ENCODE data around the gene OR10A6.

The OR10A6 gene, protein sequence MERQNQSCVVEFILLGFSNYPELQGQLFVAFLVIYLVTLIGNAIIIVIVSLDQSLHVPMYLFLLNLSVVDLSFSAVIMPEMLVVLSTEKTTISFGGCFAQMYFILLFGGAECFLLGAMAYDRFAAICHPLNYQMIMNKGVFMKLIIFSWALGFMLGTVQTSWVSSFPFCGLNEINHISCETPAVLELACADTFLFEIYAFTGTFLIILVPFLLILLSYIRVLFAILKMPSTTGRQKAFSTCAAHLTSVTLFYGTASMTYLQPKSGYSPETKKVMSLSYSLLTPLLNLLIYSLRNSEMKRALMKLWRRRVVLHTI

DNA sequence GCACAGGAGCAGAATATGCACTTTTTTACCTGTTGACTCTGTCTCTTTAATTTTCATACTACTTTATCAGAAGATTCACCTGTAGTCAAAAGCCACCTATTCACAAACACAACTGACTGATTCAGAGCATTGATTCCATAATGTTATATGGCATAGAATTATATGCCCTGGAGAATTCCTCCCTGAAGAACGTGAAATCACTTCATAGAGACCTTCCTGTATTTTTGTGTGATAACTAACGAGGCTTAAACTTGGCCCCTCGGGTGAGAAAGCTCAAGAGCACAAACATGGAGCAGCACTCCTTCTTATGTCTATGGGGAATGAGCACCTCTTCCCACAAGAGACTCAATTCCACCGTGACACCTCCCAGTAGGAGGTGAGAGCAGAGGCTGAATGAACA lies at the start of gene OR10A6:
Gene OR10A6, minus strand, starts transcription at position 101 of the 400 bp plus-strand sequence. CDS start 2,606 bp downstream, outside the sequence.
- DNase-seq, result no peak

GRCh38 chr11:7977232-7977917 lies 46.3 kb upstream of the OR10A6 start:
- DNase-seq, result no peak

- DNase-seq, result no peak
Observed at GRCh38 chr11:7974668-7975067, 43.6 kb upstream of the OR10A6 start.

- no peak for DNase-seq
Observed at GRCh38 chr11:7973011-7973410, 41.9 kb upstream of the OR10A6 start.

GRCh38 chr11:7971846-7972245 lies 40.8 kb upstream of the OR10A6 start:
- DNase-seq, result no peak

- no peak for DNase-seq
Observed at GRCh38 chr11:7969756-7970646, 38.9 kb upstream of the OR10A6 start.

GRCh38 chr11:7968686-7969085 lies 37.6 kb upstream of the OR10A6 start:
- no peak for DNase-seq

DNA sequence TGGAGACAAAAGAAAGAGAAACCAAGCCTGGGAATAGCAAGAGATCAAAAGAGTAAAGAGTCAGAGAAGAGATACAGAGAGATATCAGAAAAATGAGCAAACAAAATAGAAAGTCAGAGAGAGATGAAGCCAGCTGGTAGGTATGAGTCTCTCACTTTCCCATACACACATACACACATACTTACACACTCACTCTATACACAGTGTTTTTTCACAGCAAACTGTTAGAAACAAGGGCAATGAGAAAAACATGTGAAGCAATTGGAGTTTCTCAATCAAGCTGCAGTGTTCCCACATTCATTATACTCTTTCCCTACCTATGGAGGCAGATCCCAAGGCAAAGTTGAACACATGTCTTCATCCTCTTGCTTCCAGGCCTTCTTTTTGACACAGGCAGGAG lies 36.8 kb upstream of the OR10A6 start:
- no peak for DNase-seq

DNA sequence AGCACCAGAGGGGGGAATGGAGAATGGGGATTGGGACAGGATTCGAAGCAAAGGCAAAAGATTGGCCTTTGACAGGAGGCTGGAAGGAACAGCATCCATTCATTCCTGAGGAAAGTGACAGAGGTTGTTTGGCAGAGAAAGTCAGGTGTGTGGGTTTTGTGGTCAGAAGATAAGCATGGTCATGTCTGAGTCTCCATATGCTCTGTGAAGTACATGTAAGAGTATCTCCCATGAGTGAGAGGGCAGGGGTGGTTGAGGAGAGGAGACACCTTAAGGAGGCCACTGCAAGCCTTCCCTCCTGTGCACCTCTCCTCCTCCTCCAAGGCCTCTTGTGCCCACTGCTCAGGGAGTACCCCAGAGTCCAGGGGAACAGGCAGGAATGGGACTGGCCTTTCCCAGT lies 36.0 kb upstream of the OR10A6 start:
- DNase-seq, result no peak

- DNase-seq, result no peak
Observed at GRCh38 chr11:7965386-7965785, 34.3 kb upstream of the OR10A6 start, which contains the start of gene NLRP10. Gene NLRP10, minus strand, starts transcription at chr11:7965447. Its CDS starts 1,952 bp downstream, at chr11:7963495.

DNA sequence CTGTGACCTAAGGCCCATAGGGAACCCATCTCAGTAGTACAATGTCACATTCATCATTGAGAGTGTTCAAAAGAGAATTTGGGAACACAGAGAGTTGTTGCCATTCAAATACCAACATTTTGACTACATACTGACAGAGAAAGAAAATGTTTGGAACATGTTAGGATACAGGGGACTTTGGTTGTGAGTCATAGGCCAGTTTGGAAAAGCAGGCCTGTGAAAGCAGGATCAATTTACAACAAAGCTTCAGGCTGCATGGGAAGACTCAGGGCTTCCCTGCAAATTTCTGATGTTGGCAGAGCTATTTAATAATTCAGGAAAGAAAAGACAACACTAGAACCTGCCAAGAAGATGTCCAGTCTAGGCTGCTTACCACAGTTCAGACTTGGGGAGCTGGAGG lies 33.8 kb upstream of the OR10A6 start:
- no peak for DNase-seq

DNA sequence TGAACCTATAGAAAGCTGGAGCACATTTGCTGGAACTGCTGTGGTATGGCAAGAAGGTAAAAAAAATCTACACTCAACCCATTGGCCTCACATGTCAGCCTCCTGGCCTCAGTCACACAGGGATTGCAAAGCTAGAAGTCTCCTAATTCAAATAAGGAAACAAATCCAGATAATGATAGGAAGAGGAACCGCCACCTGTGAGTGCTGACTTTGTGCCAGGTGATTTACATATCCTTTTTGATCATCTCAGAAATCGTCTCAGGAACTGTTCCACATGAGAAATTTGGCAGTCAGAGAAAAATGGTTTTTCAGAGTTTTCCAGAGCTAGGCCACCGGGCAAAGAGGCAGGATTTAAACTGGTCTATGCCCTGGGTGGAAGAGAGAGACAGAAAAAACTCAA lies 33.2 kb upstream of the OR10A6 start:
- no peak for DNase-seq

GRCh38 chr11:7955191-7955590 lies 24.1 kb upstream of the OR10A6 start:
- DNase-seq, result no peak

GRCh38 chr11:7949934-7950333 lies 18.9 kb upstream of the OR10A6 start:
- DNase-seq, result no peak

DNA sequence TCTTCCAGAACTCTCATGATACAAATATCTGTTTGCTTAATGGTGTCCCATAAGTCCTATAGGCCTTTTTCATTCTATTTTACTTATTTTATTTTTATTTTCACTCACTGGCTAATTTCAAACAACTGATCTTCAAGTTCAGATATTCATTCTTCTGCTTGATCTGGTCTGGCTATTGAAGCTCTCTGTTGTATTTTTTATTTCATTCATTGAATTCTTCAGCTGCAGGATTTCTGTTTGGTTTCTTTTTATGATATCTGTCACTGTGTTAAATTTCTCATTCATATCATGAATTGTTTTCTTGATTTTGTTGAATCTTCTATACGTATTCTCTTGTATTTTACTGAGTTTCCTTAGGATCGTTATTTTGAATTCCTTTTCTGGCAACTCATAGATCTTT lies 13.1 kb upstream of the OR10A6 start:
- DNase-seq, result no peak

- DNase-seq, result no peak
Observed at GRCh38 chr11:7941608-7942007, 10.5 kb upstream of the OR10A6 start, which contains the start of gene OR10A3. Gene OR10A3, minus strand, starts transcription at chr11:7941708. Its CDS starts 2,188 bp downstream, at chr11:7939520.

GRCh38 chr11:7941146-7941545 lies 10.1 kb upstream of the OR10A6 start:
- DNase-seq, result no peak

DNA sequence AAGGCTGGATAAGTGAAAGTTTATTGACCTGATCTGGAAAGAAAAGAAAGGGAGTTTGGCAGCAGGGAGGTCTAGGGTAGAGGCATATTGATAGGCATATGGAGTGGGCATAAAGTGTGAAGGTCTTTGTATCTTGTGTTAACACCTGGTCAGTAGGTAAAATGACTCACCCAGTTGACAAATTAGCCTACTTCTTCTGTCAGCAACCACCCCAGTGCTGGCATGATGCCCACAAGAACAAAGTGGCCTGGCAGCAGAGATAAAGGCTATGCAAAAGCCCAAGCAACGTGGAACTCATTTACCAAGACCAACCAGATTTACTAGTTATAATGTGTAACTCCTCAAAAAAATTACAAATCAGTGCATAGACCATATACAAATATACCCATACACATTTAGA lies 5.5 kb upstream of the OR10A6 start:
- DNase-seq, result no peak

GRCh38 chr11:7927635-7928034 lies 3.4 kb downstream of the OR10A6 start:
- no peak for DNase-seq

- DNase-seq, result no peak
Observed at GRCh38 chr11:7924536-7924935, 6.5 kb downstream of the OR10A6 start.

- DNase-seq, result no peak
Observed at GRCh38 chr11:7918141-7918540, 12.9 kb downstream of the OR10A6 start.

GRCh38 chr11:7911011-7911410 lies 20.1 kb downstream of the OR10A6 start:
- no peak for DNase-seq

DNA sequence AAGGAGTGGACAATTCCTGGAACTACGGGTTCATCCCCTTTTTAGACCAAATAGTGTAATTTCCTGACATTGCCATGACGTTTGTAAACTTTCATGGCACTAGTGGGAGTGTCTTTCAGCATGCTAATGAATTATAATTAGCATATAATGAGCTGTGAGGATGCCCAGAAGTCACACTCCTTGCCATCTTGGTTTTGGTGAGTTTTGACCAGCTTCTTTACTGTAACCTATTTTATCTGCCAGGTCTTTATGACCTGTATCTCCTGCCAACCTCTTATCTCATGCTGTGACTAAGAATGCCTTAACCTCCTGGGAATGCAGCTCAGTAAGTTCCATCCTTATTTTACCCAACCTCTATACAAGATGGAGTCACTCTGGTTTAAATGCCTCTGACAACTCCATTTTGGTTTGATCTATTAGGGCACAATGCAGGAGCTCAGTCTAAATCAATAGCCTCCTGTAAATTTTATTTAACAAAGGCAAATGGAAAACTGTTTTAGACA lies 20.7 kb downstream of the OR10A6 start:
- DNase-seq, result no peak

Measured in NCI-H1694 (cell line).